Thoracic aorta endothelial cell (primary cell): ENCODE data around the gene RIPPLY3. TPM values are rescaled to one million over a fixed set of nuclear protein-coding genes. Genes with fewer than 3 reads are reported as not detected.

ENCODE experiments used
- small RNA-seq: library from RNA; depleted of rRNA; stranded (forward); fragments of <200 nt; gene quantifications from one replicate; pipeline ENCODE3, GENCODE V24; 2012
- total RNA-seq: library from RNA; depleted of rRNA; stranded (reverse); fragments of >200 nt; gene quantifications from 2 replicates; pipeline ENCODE4 v1.2.3, GENCODE V29; 2012

Gene RIPPLY3, protein sequence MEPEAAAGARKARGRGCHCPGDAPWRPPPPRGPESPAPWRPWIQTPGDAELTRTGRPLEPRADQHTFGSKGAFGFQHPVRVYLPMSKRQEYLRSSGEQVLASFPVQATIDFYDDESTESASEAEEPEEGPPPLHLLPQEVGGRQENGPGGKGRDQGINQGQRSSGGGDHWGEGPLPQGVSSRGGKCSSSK
- not detected in 2 replicates for total RNA-seq

DNA sequence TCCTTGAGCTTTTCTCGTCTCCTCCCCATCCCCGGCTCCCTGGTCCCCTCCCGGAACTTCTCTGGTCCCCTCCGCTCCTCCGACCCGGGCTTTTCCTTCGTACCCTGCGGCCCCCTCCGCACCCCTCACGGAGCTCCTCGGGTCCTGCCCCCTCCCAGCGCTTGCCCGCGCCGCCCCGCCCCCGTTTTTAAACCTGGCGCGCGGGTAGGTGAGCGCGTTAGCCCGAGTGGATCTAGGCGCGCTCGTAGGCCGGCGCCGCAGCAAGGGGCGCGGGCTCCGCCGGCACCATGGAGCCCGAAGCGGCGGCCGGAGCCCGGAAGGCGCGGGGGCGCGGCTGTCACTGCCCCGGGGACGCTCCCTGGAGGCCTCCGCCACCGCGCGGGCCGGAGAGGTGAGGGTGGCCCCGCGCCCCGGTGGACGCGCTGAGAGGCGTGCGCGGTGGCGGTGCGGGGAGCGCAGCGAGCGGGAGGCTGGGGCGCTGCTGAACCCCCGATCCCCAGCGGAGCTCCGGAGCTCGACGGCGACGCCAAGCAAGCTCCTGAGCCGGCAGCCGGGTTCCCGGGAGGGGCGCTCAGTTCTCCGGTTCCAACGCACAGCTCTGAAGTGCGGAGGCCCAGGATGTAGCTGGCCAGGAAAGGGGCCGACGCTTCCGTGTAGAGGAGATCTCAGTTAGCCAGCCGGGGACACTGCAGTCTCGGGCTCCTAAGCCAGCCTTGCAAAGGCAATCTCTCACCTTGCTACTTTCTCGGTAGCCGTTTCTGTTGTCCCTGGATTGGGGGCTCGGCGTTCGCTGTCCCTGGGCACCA is at the start of gene RIPPLY3:
Gene RIPPLY3, plus strand, starts transcription at position 217 of the 806 bp plus-strand sequence. Its CDS starts 71 bp downstream, at position 288.

DNA sequence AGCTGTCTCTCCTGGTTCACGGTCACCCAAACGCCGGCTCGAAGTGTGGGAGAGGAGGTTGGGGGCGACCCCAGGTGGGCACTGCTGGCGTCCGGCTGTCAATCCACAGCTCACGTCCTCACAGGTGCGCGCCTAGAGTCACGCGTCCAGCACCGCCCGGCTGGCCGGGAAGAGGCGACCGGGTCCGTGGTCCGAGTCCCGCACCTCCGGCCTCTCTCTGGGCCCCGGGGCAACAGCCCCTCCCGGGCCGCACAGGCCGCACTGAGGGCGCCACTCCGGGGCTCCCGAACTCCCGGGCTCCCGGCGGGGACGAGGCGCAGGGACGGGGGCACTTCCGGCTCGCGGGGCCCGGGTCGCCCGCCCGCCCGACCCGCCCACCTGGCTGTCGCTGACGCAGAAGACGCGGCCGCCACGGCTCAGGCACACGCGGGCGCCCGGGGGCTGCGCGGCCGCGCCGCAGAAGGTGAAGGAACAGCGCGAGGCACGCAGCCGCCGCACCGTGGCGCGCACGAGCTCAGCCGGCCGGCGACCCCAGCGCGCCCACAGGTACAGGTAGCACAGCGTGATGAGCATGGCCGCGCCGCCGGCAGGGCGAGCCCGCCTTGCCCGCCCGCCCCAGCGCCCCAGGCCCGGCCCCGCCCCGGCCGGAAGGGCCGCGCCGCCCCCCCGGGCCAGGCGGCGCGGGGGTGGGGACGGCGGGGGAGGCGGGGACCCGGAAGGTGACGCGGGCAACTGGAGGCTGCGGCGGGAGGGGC is 40.3 kb upstream of the RIPPLY3 start, which contains the start of gene HLCS:
Gene HLCS, minus strand, starts transcription at position 604 of the 755 bp plus-strand sequence. Its CDS starts 31 bp downstream, at position 573.

Small RNA genes within 50 kb of the gene (small RNA-seq; reads per million reads assigned to genes)
- not detected for gene RF00019
- not detected for gene RNU6-696P

Other genes with a start within 250 kb of the RIPPLY3 start
- gene HLCS, start 40.0 kb upstream of the RIPPLY3 start, total RNA-seq, result 19.7 and 25.4 TPM in 2 replicates
- 8.1 and 9.0 TPM in 2 replicates for gene PIGP, start 66.4 kb downstream of the RIPPLY3 start, total RNA-seq
- gene TTC3, start 66.6 kb downstream of the RIPPLY3 start, total RNA-seq, result 165 and 252 TPM in 2 replicates